Adipocyte (in vitro differentiated cells): ENCODE results near the gene AQP6.

Experiments used
- DNase-seq: peaks from one replicate; pipeline ENCODE4 v3.0.0-alpha.2; 2015; ENCODE audit warnings: low read depth
- H3K27me3 ChIP-seq: replicated peaks from 2 replicates; pipeline ENCODE4 v1.7.0; 2013; ENCODE audit warnings: mild to moderate bottlenecking, low read length, moderate library complexity; ENCODE audit not compliant: control insufficient read depth, insufficient read depth
- H3K36me3 ChIP-seq: 2 replicates; pipeline ENCODE4 v1.7.0; 2013; ENCODE audit warnings: low read length, mild to moderate bottlenecking, moderate library complexity; ENCODE audit not compliant: control insufficient read depth, insufficient read depth, severe bottlenecking
- H3K4me1 ChIP-seq: 2 replicates; pipeline ENCODE4 v1.7.0; 2013; ENCODE audit warnings: mild to moderate bottlenecking, low read length, moderate library complexity; ENCODE audit not compliant: control insufficient read depth, insufficient read depth
- H3K4me3 ChIP-seq: 2 replicates; pipeline ENCODE4 v1.7.0; 2013; ENCODE audit warnings: mild to moderate bottlenecking, low read length, moderate library complexity
- H3K9ac ChIP-seq: 2 replicates; pipeline ENCODE4 v1.7.0; 2013; ENCODE audit warnings: mild to moderate bottlenecking, low read length, moderate library complexity
- H3K9me3 ChIP-seq: 2 replicates; pipeline ENCODE4 v1.7.0; 2013; ENCODE audit warnings: mild to moderate bottlenecking, low read length, moderate library complexity; ENCODE audit not compliant: control insufficient read depth

The AQP6 gene

GRCh38 chr12:50017641-50018040, 44.9 kb downstream of the AQP6 start:
- DNase-seq, result peak; percentile 82
- H3K27me3 ChIP-seq, result no peaks in the 10 kb centered on the region
- H3K4me1 ChIP-seq, result peaks cover 21% of the 10 kb centered on the region
- H3K9me3 ChIP-seq, result no peaks in the 10 kb centered on the region
- H3K36me3 ChIP-seq, result no peaks in the 10 kb centered on the region
- H3K4me3 ChIP-seq, result peak overlapping the region; percentile 78
- H3K9ac ChIP-seq, result peak overlapping the region; percentile 88

GRCh38 chr12:50018154-50018553, 45.4 kb downstream of the AQP6 start:
- no peak for DNase-seq
- H3K36me3 ChIP-seq, result no peaks in the 10 kb centered on the region

GRCh38 chr12:50018968-50019367, 46.2 kb downstream of the AQP6 start:
- no peaks in the 10 kb centered on the region for H3K27me3 ChIP-seq
- no peaks in the 10 kb centered on the region for H3K36me3 ChIP-seq
- no peak for DNase-seq
- H3K9ac ChIP-seq, result no peak overlapping the region
- no peaks in the 10 kb centered on the region for H3K9me3 ChIP-seq
- peaks cover 21% of the 10 kb centered on the region for H3K4me1 ChIP-seq
- H3K4me3 ChIP-seq, result no peak overlapping the region

More at GRCh38 chr12:50018154-50018553, 45.4 kb downstream of the AQP6 start:
- H3K4me1 ChIP-seq, result peaks cover 21% of the 10 kb centered on the region
- peak overlapping the region; percentile 88 for H3K9ac ChIP-seq
- no peaks in the 10 kb centered on the region for H3K9me3 ChIP-seq
- peak overlapping the region; percentile 78 for H3K4me3 ChIP-seq
- no peaks in the 10 kb centered on the region for H3K27me3 ChIP-seq

GRCh38 chr12:50019524-50019923, 46.8 kb downstream of the AQP6 start:
- H3K9ac ChIP-seq, result no peak overlapping the region
- no peak overlapping the region for H3K4me3 ChIP-seq
- no peak for DNase-seq
- peaks cover 26% of the 10 kb centered on the region for H3K4me1 ChIP-seq
- H3K36me3 ChIP-seq, result no peaks in the 10 kb centered on the region
- no peaks in the 10 kb centered on the region for H3K9me3 ChIP-seq
- H3K27me3 ChIP-seq, result no peaks in the 10 kb centered on the region

- H3K9ac ChIP-seq, result no peak overlapping the region
- H3K4me3 ChIP-seq, result no peak overlapping the region
Measured at GRCh38 chr12:50021031-50021430, 48.3 kb downstream of the AQP6 start.

GRCh38 chr12:50022903-50023302, 50.2 kb downstream of the AQP6 start:
- DNase-seq, result no peak
- Histone ChIP-seq H3K4me1 (peaks cover 17% of the 10 kb centered on the region), H3K4me3 (no peak overlapping the region), H3K9ac (no peak overlapping the region), H3K9me3 (no peaks in the 10 kb centered on the region), H3K36me3 (no peaks in the 10 kb centered on the region), H3K27me3 (no peaks in the 10 kb centered on the region)

More at GRCh38 chr12:50021031-50021430, 48.3 kb downstream of the AQP6 start:
- Histone ChIP-seq H3K4me1 (peaks cover 32% of the 10 kb centered on the region), H3K9me3 (no peaks in the 10 kb centered on the region), H3K27me3 (no peaks in the 10 kb centered on the region), H3K36me3 (no peaks in the 10 kb centered on the region)
- peak; percentile 24 for DNase-seq

GRCh38 chr12:50024227-50024626, 51.5 kb downstream of the AQP6 start:
- H3K4me1 ChIP-seq, result peaks cover 11% of the 10 kb centered on the region
- H3K27me3 ChIP-seq, result no peaks in the 10 kb centered on the region
- no peak for DNase-seq
- H3K36me3 ChIP-seq, result no peaks in the 10 kb centered on the region
- peak overlapping the region; percentile 85 for H3K9ac ChIP-seq
- H3K4me3 ChIP-seq, result peak overlapping the region; percentile 90
- no peaks in the 10 kb centered on the region for H3K9me3 ChIP-seq

GRCh38 chr12:50024805-50025186, 52.0 kb downstream of the AQP6 start:
- Histone ChIP-seq H3K9ac (peak overlapping the region; percentile 85), H3K4me3 (peak overlapping the region; percentile 90), H3K36me3 (no peaks in the 10 kb centered on the region), H3K4me1 (peaks cover 11% of the 10 kb centered on the region), H3K27me3 (no peaks in the 10 kb centered on the region), H3K9me3 (no peaks in the 10 kb centered on the region)
- peak; percentile 36 for DNase-seq

GRCh38 chr12:50025187-50026059, 52.7 kb downstream of the AQP6 start, which contains the start of gene RACGAP1:
Gene RACGAP1, minus strand, starts transcription at chr12:50025494. Its CDS starts 8,779 bp downstream, at chr12:50016715.
- Histone ChIP-seq H3K4me3 (peak within 1 kb of the TSS; percentile 90), H3K9me3 (no peaks in the 10 kb centered on the region), H3K36me3 (no peaks in the 10 kb centered on the region), H3K27me3 (no peaks in the 10 kb centered on the region), H3K4me1 (peaks cover 11% of the 10 kb centered on the region), H3K9ac (peak within 1 kb of the TSS; percentile 85)
- peak; percentile 100 for DNase-seq

GRCh38 chr12:50026691-50027090, 53.9 kb downstream of the AQP6 start:
- H3K36me3 ChIP-seq, result no peaks in the 10 kb centered on the region
- H3K4me3 ChIP-seq, result no peak overlapping the region
- H3K9ac ChIP-seq, result no peak overlapping the region
- H3K27me3 ChIP-seq, result no peaks in the 10 kb centered on the region
- peaks cover 11% of the 10 kb centered on the region for H3K4me1 ChIP-seq
- H3K9me3 ChIP-seq, result no peaks in the 10 kb centered on the region
- DNase-seq, result no peak
